Rectal smooth muscle tissue (tissue), 1 donor: ENCODE measurements around the gene PELO.
A peak's percentile ranks its signal among the peaks of the same experiment; 100 is the strongest.
"Not testable (repeated sequence)": the region's sequence is repeated elsewhere in the genome, so short reads cannot be mapped to it uniquely, and the experiment has no call there.

Experiments
- H3K27ac ChIP-seq: one replicate; pipeline ENCODE4 v1.7.0; 2013; ENCODE audit warnings: low read depth, low read length, inconsistent platforms
- H3K27me3 ChIP-seq: one replicate; pipeline ENCODE4 v1.7.0; 2013; ENCODE audit warnings: low read length; ENCODE audit not compliant: control insufficient read depth, insufficient read depth
- H3K36me3 ChIP-seq: one replicate; pipeline ENCODE4 v1.7.0; 2013; ENCODE audit warnings: low read length; ENCODE audit not compliant: control insufficient read depth, insufficient read depth
- H3K4me1 ChIP-seq: one replicate; pipeline ENCODE4 v1.7.0; 2013; ENCODE audit warnings: low read length; ENCODE audit not compliant: control insufficient read depth, insufficient read depth
- H3K4me3 ChIP-seq: one replicate; pipeline ENCODE4 v1.7.0; 2013; ENCODE audit warnings: low read length
- H3K9ac ChIP-seq: one replicate; pipeline ENCODE4 v1.7.0; 2013; ENCODE audit warnings: low read length

PELO gene

DNA sequence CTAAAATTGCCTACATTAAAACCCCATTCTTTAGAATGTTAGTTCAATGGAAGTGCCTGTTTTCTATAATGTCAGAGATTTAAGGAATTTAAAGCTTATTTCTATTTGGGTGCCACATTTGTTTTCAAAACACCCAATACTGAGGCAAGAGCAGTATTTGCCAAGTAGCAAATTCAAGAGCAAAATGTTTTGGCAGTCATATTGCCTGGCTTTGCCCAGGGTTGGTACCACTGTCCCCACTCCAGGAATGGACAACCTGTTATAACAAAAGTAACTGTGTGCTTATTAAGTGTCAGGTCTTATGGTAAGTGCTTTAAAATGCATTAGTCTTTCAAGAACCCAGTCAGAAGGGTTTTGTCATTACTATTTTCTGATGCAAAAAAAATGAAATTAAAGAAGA, 19.3 kb downstream of the PELO start:
- Histone ChIP-seq H3K27me3 (no peaks in the 10 kb centered on the region), H3K4me1 (peaks cover 46% of the 10 kb centered on the region), H3K36me3 (no peaks in the 10 kb centered on the region), H3K4me3 (no peak overlapping the region), H3K9ac (no peak overlapping the region), H3K27ac (no peak overlapping the region)

DNA sequence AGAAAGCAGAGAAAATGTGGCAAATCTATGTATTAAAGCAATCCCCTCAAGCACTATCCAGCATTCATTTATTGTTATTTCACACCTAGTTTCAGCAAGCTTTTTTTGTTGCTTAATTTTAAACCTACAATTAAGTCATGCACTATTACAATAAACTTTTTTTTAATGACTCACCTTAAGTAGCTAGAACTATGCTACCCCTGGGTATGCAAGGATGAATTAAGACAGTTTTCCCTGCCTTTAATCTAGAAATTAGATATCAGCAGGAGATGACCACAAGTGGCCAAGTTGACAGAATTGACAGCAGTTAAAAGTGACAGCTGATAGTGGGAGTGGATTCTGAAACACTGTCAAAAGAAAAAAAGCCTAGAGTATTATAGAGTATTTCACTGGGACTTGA, 20.0 kb downstream of the PELO start:
- Histone ChIP-seq H3K27me3 (no peaks in the 10 kb centered on the region), H3K9ac (no peak overlapping the region), H3K36me3 (no peaks in the 10 kb centered on the region), H3K4me3 (no peak overlapping the region), H3K27ac (no peak overlapping the region), H3K4me1 (peaks cover 41% of the 10 kb centered on the region)

GRCh38 chr5:52808316-52808901, 20.7 kb downstream of the PELO start:
- Histone ChIP-seq H3K4me1 (peaks cover 40% of the 10 kb centered on the region), H3K36me3 (no peaks in the 10 kb centered on the region), H3K27ac (peak overlapping the region; percentile 80), H3K9ac (no peak overlapping the region), H3K4me3 (no peak overlapping the region), H3K27me3 (no peaks in the 10 kb centered on the region)

DNA sequence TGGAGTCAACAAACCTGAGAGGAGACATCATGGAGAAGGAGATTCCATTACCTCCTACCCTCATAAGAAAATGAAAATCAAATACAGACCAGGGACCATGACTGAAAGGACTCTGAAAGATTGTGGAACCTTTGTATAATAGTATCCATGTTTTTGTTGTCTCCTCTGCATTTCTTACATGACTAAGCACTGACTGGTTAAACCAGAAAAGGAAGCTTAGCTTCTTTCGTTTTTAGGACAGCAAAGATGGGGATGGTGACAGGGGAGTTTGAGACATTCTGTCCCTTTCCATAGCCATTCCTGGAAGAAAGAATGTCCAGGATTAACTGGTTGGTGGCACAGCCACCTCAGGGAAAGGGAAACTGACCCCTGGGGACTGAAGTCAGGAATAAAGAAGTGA, 22.2 kb downstream of the PELO start:
- peak overlapping the region; percentile 4 for H3K4me3 ChIP-seq
- H3K27me3 ChIP-seq, result no peaks in the 10 kb centered on the region
- H3K4me1 ChIP-seq, result peaks cover 35% of the 10 kb centered on the region
- H3K9ac ChIP-seq, result no peak overlapping the region
- H3K36me3 ChIP-seq, result no peaks in the 10 kb centered on the region
- H3K27ac ChIP-seq, result peak overlapping the region; percentile 55

GRCh38 chr5:52810426-52810825, 22.7 kb downstream of the PELO start:
- H3K4me3 ChIP-seq, result no peak overlapping the region
- H3K4me1 ChIP-seq, result peaks cover 38% of the 10 kb centered on the region
- no peaks in the 10 kb centered on the region for H3K36me3 ChIP-seq
- H3K27ac ChIP-seq, result peak overlapping the region; percentile 55
- no peaks in the 10 kb centered on the region for H3K27me3 ChIP-seq
- H3K9ac ChIP-seq, result no peak overlapping the region

DNA sequence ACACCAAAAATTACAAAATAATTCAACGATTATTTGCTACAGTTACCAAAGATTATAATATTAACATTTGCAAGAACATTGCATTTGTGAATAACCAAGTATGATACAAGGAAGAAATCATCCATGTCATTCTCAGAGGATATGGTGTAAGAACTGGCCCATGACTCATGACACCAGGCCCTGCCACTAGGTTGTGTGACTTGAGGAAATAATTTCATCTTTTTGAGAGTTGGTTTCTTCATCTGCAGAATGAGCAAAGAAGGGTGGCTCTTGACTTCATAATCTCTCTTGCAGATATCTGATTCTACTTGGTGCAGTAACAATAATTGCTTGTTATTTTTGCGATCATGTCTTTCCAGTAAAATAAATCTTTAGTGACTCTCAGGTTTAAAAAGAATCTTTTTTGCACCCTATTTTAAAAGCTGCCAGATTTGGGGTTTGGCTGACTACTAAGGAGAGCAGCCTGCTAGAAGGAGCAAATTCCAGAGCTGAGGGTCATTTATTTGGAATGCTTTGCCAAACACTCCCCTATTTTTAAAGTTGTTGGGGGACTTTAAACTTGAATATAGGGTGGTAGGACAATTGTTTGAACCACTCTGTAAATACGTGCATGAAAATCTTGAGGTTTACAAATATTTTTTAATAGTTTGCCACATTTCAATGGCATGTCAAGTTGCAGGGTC, 23.5 kb downstream of the PELO start:
- Histone ChIP-seq H3K27me3 (no peaks in the 10 kb centered on the region), H3K4me1 (peaks cover 42% of the 10 kb centered on the region), H3K4me3 (no peak overlapping the region), H3K27ac (peak overlapping the region; percentile 21), H3K9ac (no peak overlapping the region), H3K36me3 (no peaks in the 10 kb centered on the region)

GRCh38 chr5:52814352-52815148, 26.8 kb downstream of the PELO start:
- no peak overlapping the region for H3K4me3 ChIP-seq
- peak overlapping the region; percentile 19 for H3K27ac ChIP-seq
- H3K27me3 ChIP-seq, result no peaks in the 10 kb centered on the region
- no peak overlapping the region for H3K9ac ChIP-seq
- peaks cover 30% of the 10 kb centered on the region for H3K4me1 ChIP-seq
- no peaks in the 10 kb centered on the region for H3K36me3 ChIP-seq

- Histone ChIP-seq H3K36me3 (no peaks in the 10 kb centered on the region), H3K27me3 (no peaks in the 10 kb centered on the region), H3K4me1 (peaks cover 27% of the 10 kb centered on the region), H3K9ac (no peak overlapping the region), H3K27ac (peak overlapping the region; percentile 7), H3K4me3 (no peak overlapping the region)
These were observed 30.1 kb downstream of the PELO start for GRCh38 chr5:52817818-52818217.

DNA sequence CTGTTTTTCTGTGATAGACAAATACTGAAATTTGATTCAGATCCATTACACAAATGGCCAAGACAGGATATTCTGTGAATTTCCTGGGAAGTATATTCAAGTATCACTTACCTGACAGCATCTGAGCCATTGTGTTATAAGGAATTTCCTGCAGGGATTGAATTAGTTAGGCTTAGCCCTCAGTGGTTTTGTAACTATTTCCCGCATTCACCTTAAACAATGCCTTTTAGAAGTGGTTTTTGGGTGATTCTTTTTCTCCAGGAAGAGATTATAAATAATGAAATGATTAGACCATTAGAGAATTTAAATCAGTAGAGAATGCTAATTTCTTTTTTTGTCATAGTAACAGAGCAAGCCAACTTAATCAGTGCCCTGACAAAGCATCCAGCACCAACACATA, 30.6 kb downstream of the PELO start:
- Histone ChIP-seq H3K36me3 (no peaks in the 10 kb centered on the region), H3K27me3 (no peaks in the 10 kb centered on the region), H3K4me3 (no peak overlapping the region), H3K27ac (peak overlapping the region; percentile 7), H3K4me1 (peaks cover 27% of the 10 kb centered on the region), H3K9ac (no peak overlapping the region)

GRCh38 chr5:52818807-52819206, 31.1 kb downstream of the PELO start:
- not testable (repeated sequence) for H3K9ac ChIP-seq, H3K36me3 ChIP-seq, H3K27ac ChIP-seq, H3K27me3 ChIP-seq, H3K4me3 ChIP-seq
- H3K4me1 ChIP-seq, result peaks cover 24% of the 10 kb centered on the region

GRCh38 chr5:52821901-52822300, 34.2 kb downstream of the PELO start:
- Histone ChIP-seq H3K4me1 (peaks cover 14% of the 10 kb centered on the region), H3K36me3 (no peaks in the 10 kb centered on the region), H3K27me3 (no peaks in the 10 kb centered on the region), H3K9ac (no peak overlapping the region), H3K27ac (peak overlapping the region; percentile 48), H3K4me3 (no peak overlapping the region)

DNA sequence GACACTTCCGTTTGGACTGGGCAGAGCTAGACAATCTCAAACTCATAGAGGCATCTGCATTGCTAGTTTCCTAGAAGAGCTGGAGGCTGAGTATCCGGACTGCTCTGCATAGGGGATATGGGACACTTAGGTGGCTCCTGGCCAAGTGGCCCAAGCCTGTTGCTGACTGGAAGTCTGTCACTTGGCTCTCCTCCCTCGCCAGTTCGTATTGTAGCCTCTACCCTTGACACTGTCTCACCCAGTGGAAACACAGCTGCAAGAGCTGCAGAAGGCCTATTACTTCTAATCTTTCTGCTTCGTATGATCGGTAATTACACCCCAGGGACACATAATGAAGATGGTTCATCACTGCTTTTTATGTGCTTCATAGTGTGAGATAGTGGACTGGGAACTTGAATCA, 34.7 kb downstream of the PELO start:
- no peak overlapping the region for H3K9ac ChIP-seq
- peak overlapping the region; percentile 48 for H3K27ac ChIP-seq
- H3K27me3 ChIP-seq, result no peaks in the 10 kb centered on the region
- peaks cover 14% of the 10 kb centered on the region for H3K4me1 ChIP-seq
- H3K4me3 ChIP-seq, result peak overlapping the region; percentile 45
- H3K36me3 ChIP-seq, result no peaks in the 10 kb centered on the region
